Smooth muscle cell (in vitro differentiated cells): ENCODE data around the gene THSD4. TPM values are rescaled to one million over a fixed set of nuclear protein-coding genes. Genes with fewer than 3 reads are reported as not detected.
"Not testable (repeated sequence)": the region's sequence is repeated elsewhere in the genome, so short reads cannot be mapped to it uniquely, and the experiment has no call there.

Source experiments
- DNase-seq: peaks from one replicate; lab custom pipeline; 2025; ENCODE audit not compliant: unreplicated experiment; lab: John Stamatoyannopoulos, UW
- H2AFZ ChIP-seq: fragments of 200-600 bp; sonication (generic); 2 replicates; pipeline ENCODE4 v1.6.0; 2016; ENCODE audit warnings: antibody characterized with exemption, low read depth, mild to moderate bottlenecking
- H3F3A ChIP-seq: fragments of 200-600 bp; sonication (generic); 2 replicates; pipeline ENCODE4 v1.6.0; 2017; ENCODE audit warnings: antibody characterized with exemption, low read depth
- H3K27ac ChIP-seq: fragments of 200-600 bp; sonication (generic); 2 replicates; pipeline ENCODE4 v1.5.1; 2016; ENCODE audit warnings: low read depth, mild to moderate bottlenecking
- H3K27me3 ChIP-seq: fragments of 200-600 bp; sonication (generic); 2 replicates; pipeline ENCODE4 v1.6.1; 2016; ENCODE audit warnings: low read depth, mild to moderate bottlenecking
- H3K36me3 ChIP-seq: fragments of 200-600 bp; sonication (generic); 2 replicates; pipeline ENCODE4 v1.5.1; 2016; ENCODE audit warnings: low read depth
- H3K4me1 ChIP-seq: fragments of 200-600 bp; sonication (generic); 2 replicates; pipeline ENCODE4 v1.5.1; 2016; ENCODE audit warnings: low read depth
- H3K4me2 ChIP-seq: fragments of 200-600 bp; sonication (generic); 2 replicates; pipeline ENCODE4 v1.6.0; 2016; ENCODE audit warnings: mild to moderate bottlenecking
- H3K4me3 ChIP-seq: fragments of 200-600 bp; sonication (generic); 2 replicates; pipeline ENCODE4 v1.5.1; 2016; ENCODE audit warnings: mild to moderate bottlenecking
- H3K79me2 ChIP-seq: fragments of 200-600 bp; sonication (generic); 2 replicates; pipeline ENCODE4 v1.6.0; 2016; ENCODE audit warnings: low read depth, mild to moderate bottlenecking
- H3K9ac ChIP-seq: fragments of 200-600 bp; sonication (generic); 2 replicates; pipeline ENCODE4 v1.6.0; 2016; ENCODE audit warnings: low read depth
- H3K9me3 ChIP-seq: fragments of 200-600 bp; sonication (generic); replicated peaks from 2 replicates; pipeline ENCODE4 v1.5.1; 2016; ENCODE audit warnings: low read depth
- H4K20me1 ChIP-seq: fragments of 200-600 bp; sonication (generic); 2 replicates; pipeline ENCODE4 v1.6.0; 2016; ENCODE audit warnings: low read depth
- WGBS: methylation state at CpG from one replicate; pipeline ENCODE4 v1.1.7; 2016; ENCODE audit warnings: low lambda C conversion rate; 5-methylcytosine and 5-hydroxymethylcytosine counted together
- polyA plus RNA-seq: library from polyadenylated mRNA; unstranded; fragments of >200 nt; fragmentation: Nextera tagmentation; extraction: Ambion mirVana; gene quantifications from 2 replicates; pipeline ENCODE4 v1.2.1, GENCODE V29; 2016
- total RNA-seq: library from RNA; depleted of rRNA; stranded (reverse); fragments of >200 nt; gene quantifications from 2 replicates; pipeline ENCODE4 v1.2.3, GENCODE V29; 2014
- TF ChIP-seq, protein P1 (sequence below): fragments of 200-600 bp; sonication (generic); IDR thresholded peaks from 2 replicates; pipeline ENCODE4 v1.5.1; 2017; ENCODE audit warnings: borderline replicate concordance, mild to moderate bottlenecking, antibody characterized with exemption; ENCODE audit not compliant: insufficient read depth, poor library complexity, severe bottlenecking

Gene THSD4
- total and polyA plus RNA-seq, 2 experiments from 2014 or later = 2.5 to 4.1 TPM

DNA sequence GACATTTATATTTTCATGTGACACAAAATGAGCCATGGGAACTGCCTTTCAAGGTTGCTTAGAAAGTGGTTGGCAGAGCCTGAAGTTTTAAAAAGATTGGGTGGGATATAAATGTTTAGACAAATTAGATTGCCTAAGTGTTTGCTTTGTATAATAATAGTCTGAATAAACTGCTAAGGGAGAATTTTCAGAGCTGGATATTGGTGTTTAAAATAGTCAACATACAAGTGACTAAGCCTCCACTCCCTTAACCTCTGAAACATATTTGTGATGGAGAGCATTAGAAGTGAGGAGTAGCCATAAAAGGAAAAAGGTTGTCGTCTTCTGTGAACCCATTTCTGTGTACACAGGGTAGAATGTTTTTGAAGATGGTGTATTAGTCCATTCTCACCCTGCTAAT, 201.6 kb downstream of the THSD4 start:
- Histone ChIP-seq H3K9ac (no peak overlapping the region), H3K4me1 (peaks cover 19% of the 10 kb centered on the region), H3K4me2 (no peak overlapping the region), H2AFZ (no peak overlapping the region), H4K20me1 (no peaks in the 10 kb centered on the region), H3K79me2 (no peaks in the 10 kb centered on the region), H3K36me3 (no peaks in the 10 kb centered on the region), H3K9me3 (no peaks in the 10 kb centered on the region), H3K27me3 (no peaks in the 10 kb centered on the region), H3K4me3 (no peak overlapping the region), H3F3A (no peaks in the 10 kb centered on the region), H3K27ac (no peak overlapping the region)
- no peak for DNase-seq
- 96% methylated on average over 1 of the region's 1 CpG for WGBS
- TF ChIP-seq, protein P1, sequence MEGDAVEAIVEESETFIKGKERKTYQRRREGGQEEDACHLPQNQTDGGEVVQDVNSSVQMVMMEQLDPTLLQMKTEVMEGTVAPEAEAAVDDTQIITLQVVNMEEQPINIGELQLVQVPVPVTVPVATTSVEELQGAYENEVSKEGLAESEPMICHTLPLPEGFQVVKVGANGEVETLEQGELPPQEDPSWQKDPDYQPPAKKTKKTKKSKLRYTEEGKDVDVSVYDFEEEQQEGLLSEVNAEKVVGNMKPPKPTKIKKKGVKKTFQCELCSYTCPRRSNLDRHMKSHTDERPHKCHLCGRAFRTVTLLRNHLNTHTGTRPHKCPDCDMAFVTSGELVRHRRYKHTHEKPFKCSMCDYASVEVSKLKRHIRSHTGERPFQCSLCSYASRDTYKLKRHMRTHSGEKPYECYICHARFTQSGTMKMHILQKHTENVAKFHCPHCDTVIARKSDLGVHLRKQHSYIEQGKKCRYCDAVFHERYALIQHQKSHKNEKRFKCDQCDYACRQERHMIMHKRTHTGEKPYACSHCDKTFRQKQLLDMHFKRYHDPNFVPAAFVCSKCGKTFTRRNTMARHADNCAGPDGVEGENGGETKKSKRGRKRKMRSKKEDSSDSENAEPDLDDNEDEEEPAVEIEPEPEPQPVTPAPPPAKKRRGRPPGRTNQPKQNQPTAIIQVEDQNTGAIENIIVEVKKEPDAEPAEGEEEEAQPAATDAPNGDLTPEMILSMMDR = no peak

DNA sequence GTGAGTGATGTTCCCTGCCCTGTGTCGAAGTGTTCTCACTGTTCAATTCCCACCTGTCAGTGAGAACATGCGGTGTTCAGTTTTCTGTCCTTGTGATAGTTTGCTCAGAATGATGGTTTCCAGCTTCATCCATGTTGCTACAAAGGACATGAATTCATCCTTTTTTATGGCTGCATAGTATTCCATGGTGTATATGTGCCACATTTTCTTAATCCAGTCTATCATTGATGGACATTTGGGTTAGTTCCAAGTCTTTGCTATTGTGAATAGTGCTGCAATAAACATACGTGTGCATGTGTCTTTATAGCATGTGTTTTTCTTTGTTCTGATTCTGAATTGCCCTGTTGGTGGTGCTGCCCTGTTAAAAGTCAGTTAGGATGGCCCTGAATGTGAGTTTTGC, 204.2 kb downstream of the THSD4 start:
- H2AFZ ChIP-seq, H3K36me3 ChIP-seq, H3K4me3 ChIP-seq, H4K20me1 ChIP-seq, H3F3A ChIP-seq, H3K9me3 ChIP-seq, H3K4me1 ChIP-seq, H3K4me2 ChIP-seq, H3K79me2 ChIP-seq, H3K27me3 ChIP-seq, H3K27ac ChIP-seq, H3K9ac ChIP-seq, DNase-seq: not testable (repeated sequence)
- WGBS = 99% methylated on average over 3 of the region's 3 CpGs

DNA sequence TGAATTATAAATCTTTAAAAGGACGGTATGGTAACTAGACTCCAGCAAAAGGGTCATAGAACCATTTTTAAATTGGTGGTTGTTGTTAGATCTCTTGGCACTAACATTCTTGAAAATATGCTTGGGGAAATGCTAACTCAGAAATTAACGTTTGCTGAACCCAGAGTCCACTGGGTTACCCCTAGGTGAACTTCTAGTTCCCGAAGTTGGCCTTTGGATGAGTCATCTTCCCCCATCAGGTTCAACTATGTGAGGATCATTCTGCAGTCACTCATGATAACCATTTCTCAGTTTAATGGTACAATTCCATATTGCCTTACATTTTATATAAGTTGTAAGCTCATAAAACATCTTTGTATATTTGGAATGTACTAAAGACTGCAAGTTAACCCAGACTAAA, 204.7 kb downstream of the THSD4 start:
- DNase-seq = no peak
- Histone ChIP-seq H3K79me2 (no peaks in the 10 kb centered on the region), H3K4me1 (peaks cover 4% of the 10 kb centered on the region), H3K9ac (no peak overlapping the region), H3K4me3 (no peak overlapping the region), H4K20me1 (no peaks in the 10 kb centered on the region), H2AFZ (no peak overlapping the region), H3K9me3 (no peaks in the 10 kb centered on the region), H3F3A (no peaks in the 10 kb centered on the region), H3K27me3 (no peaks in the 10 kb centered on the region), H3K36me3 (no peaks in the 10 kb centered on the region), H3K27ac (no peak overlapping the region), H3K4me2 (no peak overlapping the region)
- 96% methylated on average over 3 of the region's 3 CpGs for WGBS
- TF ChIP-seq, protein P1 = no peak

DNA sequence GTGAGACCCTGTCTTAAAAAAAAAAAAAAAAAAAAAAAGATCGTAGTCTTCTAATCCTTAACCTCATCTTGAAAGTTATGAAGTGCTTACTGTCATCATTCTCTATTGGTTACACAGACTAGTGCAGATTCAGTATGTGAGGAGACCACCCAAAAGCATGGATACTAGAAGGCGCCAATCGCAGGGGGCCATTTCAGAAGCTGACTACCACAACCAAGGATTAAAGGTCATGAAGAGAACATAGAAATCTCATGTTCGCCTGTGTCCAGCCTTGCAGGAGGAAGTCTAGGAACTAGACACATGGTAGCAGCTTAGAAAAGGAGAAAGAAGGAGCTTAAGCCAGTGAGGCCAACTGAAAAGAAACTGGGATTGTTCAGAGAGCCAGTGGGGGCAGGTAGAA, 207.8 kb downstream of the THSD4 start:
- Histone ChIP-seq H3K27ac (no peak overlapping the region), H4K20me1 (no peaks in the 10 kb centered on the region), H3K27me3 (no peaks in the 10 kb centered on the region), H3K4me3 (no peak overlapping the region), H3K4me1 (no peaks in the 10 kb centered on the region), H3K36me3 (no peaks in the 10 kb centered on the region), H3K9ac (no peak overlapping the region), H3K9me3 (no peaks in the 10 kb centered on the region), H3K4me2 (no peak overlapping the region), H3F3A (no peaks in the 10 kb centered on the region), H3K79me2 (no peaks in the 10 kb centered on the region), H2AFZ (no peak overlapping the region)
- no peak for DNase-seq
- TF ChIP-seq, protein P1 = no peak
- WGBS = 96% methylated on average over 4 of the region's 4 CpGs
